ENCODE results near the gene FKBP15.

DNA sequence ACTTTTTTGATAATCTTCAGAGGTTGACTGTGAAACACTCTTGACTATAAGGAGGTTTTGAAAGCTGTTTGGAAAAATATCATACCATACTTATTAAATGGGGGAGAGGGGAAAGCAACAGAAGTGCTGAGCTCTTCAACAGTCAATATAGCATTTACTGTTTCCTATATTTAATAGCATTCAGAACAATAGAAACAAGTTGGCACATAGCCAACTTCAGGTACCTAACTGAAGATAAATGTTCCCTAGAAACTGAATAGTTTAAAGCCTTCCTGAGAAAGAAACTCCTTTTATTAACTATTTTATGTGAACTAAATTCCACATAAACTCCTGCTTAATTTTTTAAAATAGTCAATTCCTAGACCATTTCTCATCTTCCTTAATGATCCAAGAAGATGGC lies 26.6 kb upstream of the FKBP15 start:
- TF ChIP-seq POLR2A (IDR thresholded peaks at IDR 0.05) (no peak), CTCF (IDR thresholded peaks at IDR 0.05) (no peak), EP300 (IDR thresholded peaks at IDR 0.05) (no peak), POLR2AphosphoS5 (IDR thresholded peaks at IDR 0.05) (no peak)

Measured in stomach (tissue), 4 donors.